OCI-LY3 (cell line): Measurements from ENCODE around the gene ZNF416.

Source experiments
- H2AFZ ChIP-seq: fragments of 200-600, 300-600 bp; shearing (Covaris generic); 2 replicates; pipeline ENCODE4 v1.6.0; 2014; ENCODE audit warnings: antibody characterized with exemption, low read depth, low read length
- H3K27ac ChIP-seq: fragments of 200-600, 300-600 bp; sonication (generic); 2 replicates; pipeline ENCODE4 v1.5.1; 2014; ENCODE audit warnings: mild to moderate bottlenecking, low read length, moderate library complexity, mixed read lengths
- H3K27me3 ChIP-seq: fragments of 200-600, 300-600 bp; sonication (generic); 2 replicates; pipeline ENCODE4 v1.6.1; 2014; ENCODE audit warnings: low read depth, low read length, mixed read lengths
- H3K36me3 ChIP-seq: fragments of 200-600, 300-600 bp; sonication (generic); replicated peaks from 2 replicates; pipeline ENCODE3; 2014; ENCODE audit warnings: low read depth, low read length, mixed read lengths
- H3K4me1 ChIP-seq: fragments of 300-600, 200-600 bp; sonication (generic); 2 replicates; pipeline ENCODE4 v1.6.1; 2014; ENCODE audit warnings: low read length, mixed read lengths
- H3K4me2 ChIP-seq: fragments of 200-600, 300-600 bp; sonication (generic); 2 replicates; pipeline ENCODE4 v1.6.1; 2014; ENCODE audit warnings: low read length, mixed read lengths
- H3K4me3 ChIP-seq: fragments of 300-600, 200-600 bp; sonication (generic); 2 replicates; pipeline ENCODE4 v1.5.1; 2014; ENCODE audit warnings: antibody characterized with exemption, mild to moderate bottlenecking, low read length, moderate library complexity
- H3K79me2 ChIP-seq: fragments of 300-600, 200-600 bp; shearing (Covaris generic); 2 replicates; pipeline ENCODE4 v1.6.1; 2014; ENCODE audit warnings: mild to moderate bottlenecking, low read length, mixed read lengths
- H3K9ac ChIP-seq: fragments of 300-600, 200-600 bp; shearing (Covaris generic); 2 replicates; pipeline ENCODE4 v1.6.0; 2014; ENCODE audit warnings: mild to moderate bottlenecking, low read length, moderate library complexity
- H3K9me3 ChIP-seq: fragments of 200-600, 300-600 bp; shearing (Covaris generic); 2 replicates; pipeline ENCODE4 v1.6.1; 2014; ENCODE audit warnings: low read length, mixed read lengths; ENCODE audit not compliant: insufficient read depth
- H4K20me1 ChIP-seq: fragments of 200-600, 300-600 bp; sonication (generic); 2 replicates; pipeline ENCODE4 v1.6.1; 2016; ENCODE audit warnings: low read length, mixed read lengths; ENCODE audit not compliant: insufficient read depth
- EZH2phosphoT487 ChIP-seq: fragments of 200-600 bp; shearing (Covaris generic); IDR thresholded peaks from 2 replicates; pipeline ENCODE4 v1.6.1; 2018; ENCODE audit warnings: antibody characterized with exemption, mixed run types, low read depth
- TF ChIP-seq, protein P1 (sequence below): fragments of 200-600, 300-600 bp; sonication (generic); IDR thresholded peaks from 2 replicates; pipeline ENCODE4 v1.5.1; 2014; ENCODE audit warnings: antibody characterized with exemption, low read length, low read depth

ZNF416 gene

GRCh38 chr19:57578487-57579205, at the start of gene ZNF416:
ZNF416 (minus strand) TSS chr19:57578911; CDS start chr19:57578704, 207 bp downstream.
- Histone ChIP-seq H3K4me1 (peaks cover 9% of the 10 kb centered on the region), H3K27me3 (no peaks in the 10 kb centered on the region), H2AFZ (peak within 1 kb of the TSS; percentile 72), H3K4me2 (peak within 1 kb of the TSS; percentile 66), H3K27ac (peak within 1 kb of the TSS; percentile 6; the same call in 1 of the 2 replicates), H3K79me2 (peaks cover 21% of the 10 kb centered on the region), H3K9me3 (peaks cover 50% of the 10 kb centered on the region; the same call in 1 of the 2 replicates), H3K36me3 (peaks cover 49% of the 10 kb centered on the region), H3K4me3 (peak within 1 kb of the TSS; percentile 78), H4K20me1 (no peaks in the 10 kb centered on the region), H3K9ac (peak within 1 kb of the TSS; percentile 71)
- TF ChIP-seq, protein P1, sequence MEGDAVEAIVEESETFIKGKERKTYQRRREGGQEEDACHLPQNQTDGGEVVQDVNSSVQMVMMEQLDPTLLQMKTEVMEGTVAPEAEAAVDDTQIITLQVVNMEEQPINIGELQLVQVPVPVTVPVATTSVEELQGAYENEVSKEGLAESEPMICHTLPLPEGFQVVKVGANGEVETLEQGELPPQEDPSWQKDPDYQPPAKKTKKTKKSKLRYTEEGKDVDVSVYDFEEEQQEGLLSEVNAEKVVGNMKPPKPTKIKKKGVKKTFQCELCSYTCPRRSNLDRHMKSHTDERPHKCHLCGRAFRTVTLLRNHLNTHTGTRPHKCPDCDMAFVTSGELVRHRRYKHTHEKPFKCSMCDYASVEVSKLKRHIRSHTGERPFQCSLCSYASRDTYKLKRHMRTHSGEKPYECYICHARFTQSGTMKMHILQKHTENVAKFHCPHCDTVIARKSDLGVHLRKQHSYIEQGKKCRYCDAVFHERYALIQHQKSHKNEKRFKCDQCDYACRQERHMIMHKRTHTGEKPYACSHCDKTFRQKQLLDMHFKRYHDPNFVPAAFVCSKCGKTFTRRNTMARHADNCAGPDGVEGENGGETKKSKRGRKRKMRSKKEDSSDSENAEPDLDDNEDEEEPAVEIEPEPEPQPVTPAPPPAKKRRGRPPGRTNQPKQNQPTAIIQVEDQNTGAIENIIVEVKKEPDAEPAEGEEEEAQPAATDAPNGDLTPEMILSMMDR = peak; percentile 33; the same call in 1 of the 2 replicates
- TF ChIP-seq EZH2phosphoT487 = no peak

DNA sequence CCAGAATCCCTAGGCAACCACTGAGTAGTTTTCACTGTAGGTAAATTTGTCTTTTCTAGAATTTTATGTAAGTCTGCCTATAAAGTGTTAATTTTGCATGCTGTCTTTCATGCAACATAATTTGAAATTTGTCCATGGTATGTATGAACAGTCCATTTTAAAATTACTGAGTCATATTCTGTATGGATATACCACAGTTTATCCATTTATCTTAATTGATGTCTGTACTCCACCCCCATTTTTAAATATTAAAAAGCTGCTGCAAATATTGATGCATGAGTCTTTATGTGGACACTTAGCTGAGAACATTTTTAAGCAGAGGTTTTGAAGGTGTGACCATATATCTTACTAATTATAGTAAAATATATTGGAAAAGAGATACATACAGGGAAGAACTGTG, 44.4 kb upstream of the ZNF416 start:
- no peaks in the 10 kb centered on the region for H3K27me3 ChIP-seq
- no peaks in the 10 kb centered on the region for H4K20me1 ChIP-seq
- H2AFZ ChIP-seq = no peak overlapping the region
- H3K4me3 ChIP-seq = no peak overlapping the region
- H3K4me1 ChIP-seq = no peaks in the 10 kb centered on the region
- H3K27ac ChIP-seq = no peak overlapping the region
- TF ChIP-seq, protein P1 = no peak
- TF ChIP-seq EZH2phosphoT487 = no peak
- no peak overlapping the region for H3K4me2 ChIP-seq
- H3K36me3 ChIP-seq = peaks cover 69% of the 10 kb centered on the region
- peaks cover 63% of the 10 kb centered on the region for H3K9me3 ChIP-seq
- no peak overlapping the region for H3K9ac ChIP-seq
- H3K79me2 ChIP-seq = peaks cover 55% of the 10 kb centered on the region

DNA sequence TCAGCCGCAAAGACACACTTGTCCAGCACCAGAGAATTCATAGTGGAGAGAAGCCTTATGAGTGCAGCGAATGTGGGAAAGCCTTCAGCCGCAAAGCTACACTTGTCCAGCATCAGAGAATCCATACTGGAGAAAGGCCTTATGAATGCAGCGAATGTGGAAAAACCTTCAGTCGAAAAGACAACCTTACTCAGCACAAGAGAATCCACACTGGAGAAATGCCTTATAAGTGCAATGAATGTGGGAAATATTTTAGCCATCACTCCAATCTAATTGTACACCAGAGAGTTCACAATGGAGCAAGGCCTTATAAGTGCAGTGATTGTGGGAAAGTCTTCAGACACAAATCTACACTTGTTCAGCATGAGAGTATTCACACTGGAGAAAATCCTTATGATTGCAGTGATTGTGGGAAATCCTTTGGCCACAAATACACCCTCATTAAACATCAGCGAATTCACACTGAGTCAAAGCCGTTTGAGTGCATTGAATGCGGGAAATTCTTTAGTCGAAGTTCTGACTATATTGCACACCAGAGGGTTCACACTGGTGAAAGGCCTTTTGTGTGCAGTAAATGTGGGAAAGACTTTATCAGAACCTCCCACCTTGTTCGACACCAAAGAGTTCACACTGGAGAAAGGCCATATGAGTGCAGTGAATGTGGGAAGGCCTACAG, 42.1 kb upstream of the ZNF416 start:
- H3K9me3 ChIP-seq = peaks cover 86% of the 10 kb centered on the region
- no peaks in the 10 kb centered on the region for H4K20me1 ChIP-seq
- no peaks in the 10 kb centered on the region for H3K4me1 ChIP-seq
- no peaks in the 10 kb centered on the region for H3K27me3 ChIP-seq
- no peak overlapping the region for H3K4me3 ChIP-seq
- H3K79me2 ChIP-seq = peaks cover 78% of the 10 kb centered on the region
- no peak overlapping the region for H3K4me2 ChIP-seq
- no peak overlapping the region for H3K9ac ChIP-seq
- no peak overlapping the region for H2AFZ ChIP-seq
- peaks cover 92% of the 10 kb centered on the region for H3K36me3 ChIP-seq
- no peak for TF ChIP-seq EZH2phosphoT487
- TF ChIP-seq, protein P1 = no peak
- H3K27ac ChIP-seq = no peak overlapping the region

GRCh38 chr19:57615346-57615745, 36.6 kb upstream of the ZNF416 start:
- peak overlapping the region; percentile 73 for H3K4me2 ChIP-seq
- peaks cover 66% of the 10 kb centered on the region for H3K79me2 ChIP-seq
- peaks cover 11% of the 10 kb centered on the region for H3K4me1 ChIP-seq
- peak overlapping the region; percentile 89 for H3K4me3 ChIP-seq
- H3K36me3 ChIP-seq = peaks cover 64% of the 10 kb centered on the region
- H2AFZ ChIP-seq = no peak overlapping the region
- no peaks in the 10 kb centered on the region for H4K20me1 ChIP-seq
- H3K27ac ChIP-seq = no peak overlapping the region
- no peak overlapping the region for H3K9ac ChIP-seq
- TF ChIP-seq, protein P1 = no peak
- TF ChIP-seq EZH2phosphoT487 = no peak
- H3K9me3 ChIP-seq = peaks cover 70% of the 10 kb centered on the region
- no peaks in the 10 kb centered on the region for H3K27me3 ChIP-seq
